Measurements from ENCODE around the gene GET4.

The GET4 gene, protein sequence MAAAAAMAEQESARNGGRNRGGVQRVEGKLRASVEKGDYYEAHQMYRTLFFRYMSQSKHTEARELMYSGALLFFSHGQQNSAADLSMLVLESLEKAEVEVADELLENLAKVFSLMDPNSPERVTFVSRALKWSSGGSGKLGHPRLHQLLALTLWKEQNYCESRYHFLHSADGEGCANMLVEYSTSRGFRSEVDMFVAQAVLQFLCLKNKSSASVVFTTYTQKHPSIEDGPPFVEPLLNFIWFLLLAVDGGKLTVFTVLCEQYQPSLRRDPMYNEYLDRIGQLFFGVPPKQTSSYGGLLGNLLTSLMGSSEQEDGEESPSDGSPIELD

DNA sequence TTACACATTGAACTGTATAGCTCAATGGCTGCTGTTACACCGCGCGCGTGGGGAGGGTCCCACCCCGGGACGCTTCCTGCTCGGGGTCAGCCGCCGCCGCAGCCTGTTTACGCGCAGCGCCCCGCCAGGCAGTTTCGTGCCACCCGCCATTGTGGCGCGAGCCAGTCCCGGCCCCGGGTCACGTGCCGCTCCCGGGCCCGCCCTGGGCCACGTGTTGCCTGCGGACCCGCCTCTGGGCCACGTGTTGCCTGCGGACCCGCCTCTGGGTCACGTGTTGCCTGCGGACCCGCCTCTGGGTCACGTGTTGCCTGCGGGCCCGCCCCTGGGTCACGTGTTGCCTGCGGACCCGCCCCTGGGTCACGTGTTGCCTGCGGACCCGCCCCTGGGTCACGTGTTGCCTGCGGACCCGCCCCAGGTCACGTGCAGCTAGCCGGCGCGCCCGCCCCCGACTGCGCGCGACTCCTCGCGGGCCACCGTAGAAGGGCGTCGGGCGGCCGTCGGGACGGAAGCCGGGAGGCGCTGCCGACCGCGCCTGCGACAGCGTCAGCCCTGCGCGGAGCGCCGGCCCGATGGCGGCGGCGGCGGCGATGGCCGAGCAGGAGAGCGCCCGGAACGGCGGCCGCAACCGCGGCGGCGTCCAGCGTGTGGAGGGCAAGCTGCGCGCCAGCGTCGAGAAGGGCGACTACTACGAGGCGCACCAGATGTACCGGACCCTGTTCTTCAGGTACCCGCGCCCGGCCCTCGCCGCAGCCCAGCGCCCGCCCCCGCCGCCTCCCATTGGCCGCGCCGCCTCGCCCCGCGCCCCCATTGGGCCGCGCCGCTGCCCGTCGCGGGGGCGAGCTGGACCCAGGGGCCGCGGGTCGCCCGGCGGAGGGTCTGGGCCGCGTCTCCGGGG, at the start of gene GET4:
TSS of gene GET4 (plus strand) at position 478 of the 895 bp plus-strand sequence. CDS start at position 570, 92 bp downstream.
- DNase-seq = peak; percentile 99

DNA sequence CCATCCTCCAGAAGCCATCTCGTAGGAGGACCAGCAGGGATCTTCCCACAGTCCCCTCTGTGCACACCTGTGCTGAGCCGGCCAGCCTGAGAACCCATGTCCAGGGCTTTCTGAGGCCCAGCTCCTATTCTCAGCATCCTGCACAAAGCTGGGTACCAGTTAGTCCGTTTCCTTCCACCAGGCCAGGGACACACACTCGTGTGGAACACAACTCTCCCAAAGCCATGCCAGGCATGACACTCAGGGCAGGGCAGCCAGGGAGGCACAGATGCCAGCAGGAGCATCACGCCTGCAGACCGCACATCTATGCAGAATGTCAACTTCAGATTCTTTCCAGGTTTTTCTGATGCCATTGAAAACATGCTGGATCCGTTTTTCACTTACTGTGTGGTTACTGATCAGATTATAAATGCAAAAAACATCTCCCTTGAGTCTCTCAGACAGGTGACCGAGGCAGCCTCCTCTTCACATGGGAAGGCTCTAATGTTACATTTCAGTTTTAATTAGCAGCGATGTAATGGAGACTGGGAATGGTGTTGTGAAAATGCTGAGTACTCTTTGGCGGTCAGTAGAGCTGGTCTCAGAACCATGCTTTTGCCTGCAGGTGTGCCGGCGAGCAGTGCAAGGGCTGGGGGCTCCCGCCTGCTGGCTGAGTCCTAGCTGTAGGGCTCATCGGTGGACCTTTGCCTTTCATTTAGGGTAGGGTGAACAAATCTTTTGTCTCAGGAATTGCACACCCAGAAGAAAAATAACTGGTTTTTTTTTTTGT, 47.4 kb upstream of the GET4 start:
- DNase-seq = no peak

DNA sequence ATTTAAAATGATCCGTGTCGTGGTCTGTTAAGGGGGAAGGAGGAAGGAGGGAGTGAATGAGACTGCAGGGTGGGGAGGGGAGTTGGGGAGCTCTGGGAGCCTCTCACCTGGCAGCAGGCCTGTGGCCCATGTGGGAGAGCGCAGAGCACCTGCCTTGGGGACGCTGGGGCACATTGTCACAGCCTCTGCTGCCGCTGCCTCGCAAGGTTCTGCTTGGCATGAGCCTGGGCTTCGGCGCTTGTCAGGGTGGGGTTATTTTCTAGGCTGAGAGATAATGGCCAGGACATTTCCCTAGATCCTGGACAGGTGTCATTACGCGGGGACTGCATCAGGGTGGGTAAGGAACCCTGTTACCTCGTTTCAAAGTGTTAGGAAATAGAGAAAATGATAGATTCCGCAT, 46.3 kb upstream of the GET4 start:
- no peak for DNase-seq

DNA sequence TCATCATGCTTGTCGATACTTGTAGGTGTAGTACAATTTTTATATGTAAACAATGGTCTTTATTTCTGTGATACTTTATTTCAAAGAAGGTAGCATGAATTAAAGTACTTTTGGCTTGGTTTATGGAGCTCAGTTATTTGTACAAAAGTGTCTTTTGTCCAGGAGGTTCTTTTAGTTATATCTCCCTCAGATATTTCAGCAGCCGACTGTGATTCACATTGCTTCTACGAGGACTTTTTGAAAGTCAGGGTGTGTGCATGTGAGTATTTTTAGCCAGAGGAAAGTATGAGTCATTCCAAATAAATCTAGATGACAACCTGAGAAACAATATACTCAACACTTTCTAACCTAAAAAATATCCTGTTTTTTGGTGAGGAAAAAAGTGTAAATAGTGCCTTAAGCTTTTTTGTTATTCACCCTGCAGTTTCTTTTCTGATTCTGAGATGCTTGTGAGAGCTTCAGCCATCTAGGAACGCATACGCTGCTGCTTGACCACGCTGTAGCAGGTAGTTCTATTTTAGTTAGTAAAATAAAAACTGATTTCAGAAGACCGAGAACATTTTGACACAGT, 44.7 kb upstream of the GET4 start:
- peak; percentile 39 for DNase-seq

DNA sequence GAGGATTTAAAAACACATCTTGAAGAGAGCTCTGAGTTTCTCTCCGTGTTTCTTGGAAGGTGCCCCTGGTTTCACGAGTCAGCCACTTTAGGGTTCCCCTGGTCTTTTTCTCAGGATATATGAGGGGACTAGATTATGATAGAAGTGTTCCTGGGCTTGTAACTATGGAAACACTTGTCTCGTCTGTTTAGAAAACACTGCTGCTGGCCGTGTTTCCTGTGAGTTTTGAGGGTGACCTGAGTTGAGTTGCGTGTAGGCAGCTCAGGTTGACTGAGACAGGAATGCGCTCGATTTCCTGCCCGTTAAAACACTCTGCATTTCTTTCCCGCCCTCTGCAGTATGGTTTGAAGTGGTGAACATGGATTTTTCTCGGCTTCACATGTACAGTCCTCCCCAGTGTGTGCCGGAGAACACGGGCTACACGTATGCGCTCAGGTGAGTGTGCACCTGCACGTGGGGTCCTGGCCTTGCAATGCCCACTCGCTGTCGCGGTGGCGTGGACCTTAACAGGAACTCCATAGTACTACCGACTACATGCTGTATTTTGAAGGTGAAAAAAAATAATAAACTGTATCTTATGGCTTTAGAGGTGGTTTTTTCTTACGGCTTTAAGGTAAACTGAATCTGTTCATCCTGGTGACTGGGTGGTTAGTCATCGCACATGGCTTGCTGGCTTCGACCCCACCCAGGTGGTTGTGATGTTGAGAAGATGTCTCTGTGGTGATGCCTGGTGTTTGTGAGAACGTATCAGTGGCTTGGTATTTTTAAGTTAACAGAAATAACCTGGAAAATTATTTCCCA, 44.0 kb upstream of the GET4 start, which contains the start of gene SUN1:
TSS of gene SUN1 (plus strand) at position 310 of the 801 bp plus-strand sequence. CDS start at position 359, 49 bp downstream.
- peak; percentile 76 for DNase-seq

DNA sequence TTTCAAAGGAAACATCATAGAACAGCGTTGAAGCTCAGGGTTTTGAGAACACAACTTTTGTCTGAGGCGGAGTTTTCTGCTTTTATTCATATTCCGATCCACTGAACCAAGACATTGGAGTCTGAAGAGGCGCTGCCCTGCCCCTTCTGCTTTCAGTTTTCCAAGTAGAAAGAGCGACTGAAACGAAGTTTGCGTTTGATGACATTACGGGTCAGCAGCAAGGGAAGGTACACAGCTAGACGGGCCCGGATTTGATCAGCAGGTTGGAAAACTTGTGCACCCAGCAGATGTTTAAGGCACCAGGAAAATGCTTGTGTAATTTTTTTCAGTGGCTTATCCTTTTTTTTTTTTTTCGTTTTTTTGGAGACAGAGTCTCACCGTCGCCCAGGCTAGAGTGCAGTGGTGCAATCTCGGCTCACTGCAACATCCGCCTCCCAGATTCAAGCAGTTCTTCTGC, 43.4 kb upstream of the GET4 start:
- DNase-seq = no peak

DNA sequence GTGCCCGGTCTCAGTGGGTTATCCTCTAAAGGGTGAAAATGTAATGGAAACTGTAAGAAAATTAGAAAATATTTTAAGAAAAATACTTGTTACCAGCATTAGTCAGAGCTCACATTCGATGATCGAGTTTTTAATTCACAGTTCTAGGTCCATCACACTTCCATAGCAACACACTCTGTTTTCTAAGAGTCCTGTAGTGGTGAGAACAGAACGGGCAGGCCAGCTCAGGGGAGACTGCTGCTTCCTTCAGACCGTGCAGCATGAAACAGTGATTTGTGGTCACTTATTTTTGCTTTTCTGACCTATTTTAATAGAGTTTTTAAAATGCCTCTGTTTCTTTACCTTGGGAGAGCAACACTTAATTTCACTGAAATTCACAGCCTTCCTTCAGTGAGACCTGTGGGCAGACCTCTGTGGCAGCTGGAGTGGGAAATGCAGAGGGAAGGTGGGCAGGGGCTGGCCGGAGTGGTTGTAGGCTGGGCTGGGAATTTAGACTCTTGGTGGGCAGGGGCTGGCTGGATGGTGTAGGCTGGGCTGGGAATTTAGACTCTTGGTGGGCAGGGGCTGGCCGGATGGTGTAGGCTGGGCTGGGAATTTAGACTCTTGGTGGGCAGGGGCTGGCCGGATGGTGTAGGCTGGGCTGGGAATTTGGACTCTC, 42.6 kb upstream of the GET4 start:
- DNase-seq = no peak

DNA sequence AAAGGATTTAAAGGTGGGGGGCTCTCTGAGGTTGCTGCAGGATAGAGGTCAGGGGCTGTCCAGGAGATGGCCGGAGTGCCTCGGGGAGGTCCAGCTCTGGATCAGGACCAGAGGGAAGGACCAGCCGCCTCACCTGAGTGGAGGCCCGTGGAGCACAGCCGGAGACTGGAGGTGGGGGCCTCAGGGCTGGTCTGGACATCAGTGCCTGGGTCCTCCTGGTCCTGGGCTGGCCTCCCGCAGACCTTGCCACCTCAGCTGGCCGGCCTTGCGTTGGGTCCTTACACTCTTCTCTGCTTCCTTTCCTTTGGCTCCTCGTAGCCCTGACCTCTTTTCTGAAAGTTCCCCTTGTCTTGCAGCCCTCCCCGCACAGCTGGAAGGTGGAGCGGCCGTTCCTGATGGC, 42.1 kb upstream of the GET4 start:
- DNase-seq = no peak

DNA sequence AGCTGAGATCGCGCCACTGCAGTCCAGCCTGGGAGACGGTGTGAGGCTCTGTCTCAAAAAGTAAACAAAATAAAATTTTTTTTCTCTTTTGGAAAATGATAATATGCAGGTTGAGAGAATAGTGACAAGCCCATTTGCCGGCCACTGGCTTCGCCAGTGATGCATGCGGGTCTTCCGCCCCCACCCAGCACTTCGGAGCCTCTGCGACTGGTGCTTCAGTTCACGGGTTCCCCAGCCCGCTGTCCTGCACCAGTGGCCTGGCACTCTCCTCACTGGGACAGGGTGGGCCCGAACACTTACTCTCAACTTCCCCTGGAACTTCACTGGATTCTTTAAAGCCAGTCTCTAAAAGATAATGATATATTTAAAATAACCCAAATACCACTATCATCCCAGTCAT, 41.3 kb upstream of the GET4 start:
- no peak for DNase-seq

DNA sequence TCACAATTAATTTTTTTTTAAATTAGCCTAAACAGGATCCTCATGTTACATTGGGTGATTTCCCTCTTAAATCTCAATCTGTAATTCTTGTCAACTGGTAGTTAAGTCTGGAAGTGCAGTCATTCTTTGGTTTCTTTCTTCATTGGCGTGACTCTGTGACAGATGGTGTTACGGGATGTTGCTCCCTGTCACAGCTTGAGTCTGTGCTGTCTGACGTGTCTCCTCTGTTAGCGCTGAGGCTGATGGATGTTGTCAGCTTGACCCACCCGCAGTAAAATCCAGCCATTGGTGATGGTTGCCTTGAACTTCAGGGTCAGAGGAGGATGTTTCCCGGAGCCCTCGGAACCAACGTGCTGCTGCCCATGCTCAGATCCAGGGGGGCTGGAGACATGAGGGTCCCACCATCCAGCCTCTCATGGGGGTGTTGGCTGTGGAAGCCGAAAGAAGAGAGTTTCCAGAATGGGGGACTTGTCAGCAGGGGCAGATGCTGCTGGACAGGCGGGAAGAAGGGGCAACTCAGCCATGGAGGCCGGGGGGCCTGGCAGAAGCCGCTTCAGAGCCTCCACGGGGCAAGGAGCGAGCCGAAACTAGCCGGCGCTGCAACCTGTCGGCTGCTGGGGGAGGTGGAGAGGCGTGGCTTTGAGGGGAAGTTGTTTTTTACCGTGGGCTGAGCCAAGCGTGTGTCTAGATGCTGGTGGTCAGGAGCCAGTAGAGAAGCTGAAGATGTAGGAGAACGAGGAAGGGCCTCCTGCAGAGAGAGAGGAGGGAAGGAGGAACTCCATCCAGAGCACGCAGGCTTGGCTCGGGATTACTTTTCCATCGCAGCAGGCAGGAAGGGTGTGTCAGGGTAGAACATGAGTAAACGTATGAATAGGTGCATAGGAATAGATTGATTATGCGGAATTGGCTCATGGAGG, 40.6 kb upstream of the GET4 start:
- no peak for DNase-seq

DNA sequence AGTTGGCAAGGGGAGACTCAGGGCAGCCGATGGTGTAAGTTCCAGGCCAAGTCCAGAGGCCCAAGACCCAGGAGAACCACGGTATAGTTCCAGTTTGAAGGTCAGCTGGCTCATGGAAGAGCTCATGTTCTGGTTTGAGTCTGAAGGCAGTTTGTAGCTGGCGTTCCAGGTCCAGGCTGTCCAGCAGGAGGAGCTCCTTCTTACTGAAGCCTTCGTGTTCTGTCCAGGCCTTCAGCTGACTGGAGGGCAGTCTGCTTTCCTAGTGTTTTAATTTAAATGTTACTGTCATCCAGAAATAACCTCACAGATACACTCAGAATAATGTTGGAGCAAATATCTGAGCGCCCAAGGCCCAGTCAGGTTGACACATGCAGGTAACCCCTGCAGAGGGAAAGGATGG, 39.9 kb upstream of the GET4 start:
- DNase-seq = no peak

DNA sequence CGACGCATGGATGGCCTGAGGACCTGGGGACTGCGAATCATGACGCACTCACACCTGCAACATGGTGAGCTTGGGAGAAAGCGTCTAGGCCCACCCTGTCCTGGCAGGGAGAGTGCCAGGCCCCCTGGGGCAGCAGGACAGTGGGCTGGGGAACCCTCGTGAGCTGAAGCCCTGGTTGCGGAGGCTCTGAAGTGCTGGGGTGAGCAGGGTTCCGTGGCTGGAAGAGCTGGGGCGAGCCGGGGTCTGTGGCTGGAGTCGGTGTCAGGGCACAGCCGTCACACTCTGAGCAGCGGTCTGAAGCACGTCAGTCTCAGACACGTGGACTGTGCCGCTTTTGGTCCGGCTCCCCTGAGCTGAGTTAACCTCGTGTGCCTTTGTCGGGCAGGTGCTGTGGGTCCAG, 39.4 kb upstream of the GET4 start:
- no peak for DNase-seq

DNA sequence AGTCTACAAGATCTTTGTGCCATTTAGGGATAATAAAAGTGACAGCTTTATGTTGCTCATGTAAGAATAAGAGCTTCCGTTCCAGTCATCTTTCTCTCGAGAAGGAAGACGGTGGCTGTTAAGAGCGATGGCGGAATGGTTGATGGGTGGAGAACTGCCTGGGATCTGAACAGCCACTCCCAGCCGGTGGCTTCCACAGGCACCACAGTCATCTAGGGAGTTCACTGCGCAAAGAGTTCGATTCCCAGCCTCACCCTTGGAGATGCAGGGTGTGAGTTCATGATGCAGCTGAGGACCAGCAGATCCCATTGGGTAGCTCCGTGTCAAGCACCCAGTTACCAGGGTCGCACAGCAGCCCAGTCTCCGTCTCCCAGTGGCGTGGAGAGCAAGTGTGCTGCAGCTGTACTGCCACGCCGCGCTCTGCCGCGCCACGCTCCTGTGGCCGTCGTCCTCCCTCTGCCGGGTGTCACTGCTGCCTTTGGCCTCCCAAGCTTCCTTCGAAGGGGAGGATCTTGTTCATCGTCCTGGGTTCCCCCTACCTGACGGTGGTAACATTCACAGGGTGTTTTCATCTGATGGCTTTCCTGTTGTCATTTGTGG, 36.3 kb upstream of the GET4 start:
- no peak for DNase-seq

DNA sequence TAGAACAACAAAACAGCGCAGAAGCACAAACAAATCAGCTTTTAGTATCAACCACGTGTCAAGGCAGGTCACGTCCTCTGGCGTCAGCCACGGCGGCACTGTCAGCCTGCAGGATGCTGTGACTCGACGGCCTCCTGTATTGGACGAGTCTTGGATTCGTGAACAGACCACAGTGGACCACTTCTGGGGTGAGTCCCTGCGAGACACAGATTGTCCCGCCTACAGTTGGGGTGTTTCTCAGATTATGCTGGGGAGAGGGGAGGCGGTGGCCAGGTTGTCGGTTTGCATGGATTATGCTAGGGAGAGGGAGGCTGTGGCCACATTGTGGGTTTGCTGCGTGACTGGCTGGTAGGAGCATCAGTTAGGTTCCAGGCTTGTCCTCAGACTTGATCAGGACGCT, 34.4 kb upstream of the GET4 start:
- no peak for DNase-seq

DNA sequence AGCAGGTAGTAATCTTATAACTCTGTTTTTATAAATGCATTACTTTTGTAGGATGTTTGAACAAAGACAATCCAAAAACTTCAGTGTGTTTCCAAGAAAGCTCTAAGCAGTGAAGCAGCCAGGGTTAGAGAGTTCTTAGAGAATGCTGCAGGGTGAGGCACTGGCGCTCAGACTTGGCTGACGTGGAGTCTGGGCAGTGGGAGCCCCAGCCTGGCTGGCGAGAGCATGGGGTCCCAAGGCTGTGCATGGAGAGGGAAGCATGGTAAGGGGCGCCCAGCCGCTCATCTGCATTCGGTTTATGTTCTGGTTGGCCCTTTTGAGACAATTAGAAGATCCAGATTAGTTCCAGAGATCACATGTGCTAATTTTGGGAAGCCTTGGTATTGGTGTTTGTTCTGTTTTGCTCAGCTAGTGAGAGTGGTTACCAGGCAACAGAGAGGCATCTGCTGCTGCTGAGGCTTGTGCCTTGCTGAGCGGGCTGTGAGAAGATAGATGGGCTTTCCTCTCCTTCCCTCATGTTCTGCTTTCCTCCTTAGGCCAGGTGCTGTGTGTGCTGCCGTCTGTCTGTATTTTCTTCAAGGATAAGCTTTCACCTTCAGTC, 33.8 kb upstream of the GET4 start:
- DNase-seq = no peak

DNA sequence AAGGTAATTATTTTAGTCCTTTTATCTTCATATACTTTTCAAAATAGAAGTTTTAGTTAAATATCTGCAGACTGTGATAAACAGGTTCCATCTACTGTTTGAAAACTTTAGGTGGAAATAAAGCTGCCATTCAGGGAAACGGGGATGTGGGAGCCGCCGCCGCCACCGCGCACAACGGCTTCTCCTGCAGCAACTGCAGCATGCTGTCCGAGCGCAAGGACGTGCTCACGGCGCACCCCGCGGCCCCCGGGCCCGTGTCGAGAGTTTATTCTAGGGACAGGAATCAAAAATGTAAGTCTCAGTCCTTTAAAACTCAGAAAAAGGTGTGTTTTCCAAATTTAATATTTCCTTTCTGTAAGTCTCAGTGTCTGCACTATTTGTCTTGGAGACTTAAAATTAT, 33.1 kb upstream of the GET4 start:
- no peak for DNase-seq

DNA sequence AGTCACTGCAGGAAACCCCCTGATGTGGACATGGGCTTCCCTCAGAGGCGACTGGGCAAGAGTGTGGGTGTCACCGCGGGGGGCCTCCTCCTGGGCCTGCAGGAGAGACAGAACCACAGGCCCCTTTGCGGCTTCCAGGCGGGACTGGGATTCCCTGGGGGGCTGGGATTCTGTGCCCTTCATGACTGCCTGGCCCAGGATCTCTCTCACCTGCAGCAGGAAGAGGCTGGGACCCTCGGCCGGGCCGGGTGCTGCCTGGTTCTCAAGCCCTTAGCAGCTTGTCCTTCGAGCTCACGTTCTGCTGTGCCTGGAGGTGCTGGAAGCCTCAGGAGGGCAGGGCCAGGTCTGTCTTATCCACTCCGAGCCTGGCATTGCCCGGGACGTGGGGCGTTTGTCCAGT, 32.3 kb upstream of the GET4 start:
- no peak for DNase-seq

DNA sequence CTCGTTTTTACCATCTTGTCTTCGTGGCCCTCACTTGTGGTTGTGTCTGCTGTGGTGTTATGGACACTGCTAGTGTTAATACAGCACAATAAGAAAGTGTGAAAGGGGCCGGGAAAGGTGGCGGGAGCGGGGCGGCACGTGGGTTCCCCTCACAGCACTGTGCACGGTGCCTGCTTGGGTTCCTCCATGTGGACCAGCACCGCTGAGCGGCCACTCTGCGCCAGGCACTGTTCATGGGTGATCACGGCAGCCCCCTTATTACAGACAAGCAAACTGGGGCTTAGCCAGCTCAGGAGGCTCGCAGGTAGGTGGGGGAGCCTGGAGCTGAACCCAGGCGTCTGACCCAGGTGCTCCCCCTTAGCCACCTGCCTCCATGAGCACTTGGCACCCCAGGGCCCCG, 31.8 kb upstream of the GET4 start:
- DNase-seq = no peak

DNA sequence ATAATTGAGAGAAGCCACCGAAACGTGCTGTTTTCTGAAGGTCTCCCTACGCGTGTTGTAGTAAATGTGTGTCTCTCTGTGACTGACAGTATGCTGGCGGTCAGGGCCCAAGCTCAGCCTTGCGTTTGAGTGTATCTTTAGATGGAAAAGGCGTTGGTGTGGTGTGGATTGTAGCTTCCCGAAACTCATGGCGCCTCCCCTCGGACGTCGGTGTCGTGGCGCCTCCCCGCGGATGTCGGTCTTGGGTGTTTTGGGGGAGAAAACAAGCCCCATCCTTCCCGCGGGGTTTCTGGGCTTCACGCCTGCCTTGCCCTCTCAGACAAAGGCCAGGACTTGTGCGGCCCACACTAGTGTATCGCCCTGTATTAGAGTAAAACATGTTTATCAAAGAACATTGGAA, 31.3 kb upstream of the GET4 start:
- DNase-seq = no peak
